Measurements from ENCODE around the gene ANO2.

DNA sequence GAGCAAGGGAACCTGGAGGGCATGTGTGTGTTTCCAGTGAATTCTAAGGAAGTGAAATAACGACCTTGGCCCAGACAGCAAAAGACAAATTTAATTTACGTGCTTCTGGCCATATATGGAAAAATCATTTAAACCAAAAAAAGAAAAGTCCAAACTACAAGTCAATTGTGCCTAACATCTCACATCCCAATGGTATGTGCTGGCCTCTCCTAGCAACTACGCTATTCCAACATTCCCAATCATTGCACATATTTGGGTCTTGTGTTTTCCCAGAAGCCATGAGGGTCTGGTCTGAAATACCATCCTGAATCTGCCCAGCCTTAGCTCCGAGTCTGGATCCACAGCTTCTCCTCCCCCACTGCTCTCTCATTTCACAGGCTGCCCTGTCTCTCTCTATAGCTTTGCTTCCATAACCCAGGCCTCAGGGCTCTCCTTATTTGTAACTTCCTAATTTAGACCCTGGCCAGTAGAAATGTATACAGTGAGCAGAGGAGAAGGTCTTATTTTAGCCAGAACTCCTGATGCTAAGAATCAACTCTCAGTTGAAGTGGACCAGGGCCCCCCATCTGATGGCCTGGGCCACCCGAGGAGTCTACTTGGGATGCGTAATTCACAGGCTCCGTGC, 224.6 kb downstream of the ANO2 start:
- TF ChIP-seq, protein P1, sequence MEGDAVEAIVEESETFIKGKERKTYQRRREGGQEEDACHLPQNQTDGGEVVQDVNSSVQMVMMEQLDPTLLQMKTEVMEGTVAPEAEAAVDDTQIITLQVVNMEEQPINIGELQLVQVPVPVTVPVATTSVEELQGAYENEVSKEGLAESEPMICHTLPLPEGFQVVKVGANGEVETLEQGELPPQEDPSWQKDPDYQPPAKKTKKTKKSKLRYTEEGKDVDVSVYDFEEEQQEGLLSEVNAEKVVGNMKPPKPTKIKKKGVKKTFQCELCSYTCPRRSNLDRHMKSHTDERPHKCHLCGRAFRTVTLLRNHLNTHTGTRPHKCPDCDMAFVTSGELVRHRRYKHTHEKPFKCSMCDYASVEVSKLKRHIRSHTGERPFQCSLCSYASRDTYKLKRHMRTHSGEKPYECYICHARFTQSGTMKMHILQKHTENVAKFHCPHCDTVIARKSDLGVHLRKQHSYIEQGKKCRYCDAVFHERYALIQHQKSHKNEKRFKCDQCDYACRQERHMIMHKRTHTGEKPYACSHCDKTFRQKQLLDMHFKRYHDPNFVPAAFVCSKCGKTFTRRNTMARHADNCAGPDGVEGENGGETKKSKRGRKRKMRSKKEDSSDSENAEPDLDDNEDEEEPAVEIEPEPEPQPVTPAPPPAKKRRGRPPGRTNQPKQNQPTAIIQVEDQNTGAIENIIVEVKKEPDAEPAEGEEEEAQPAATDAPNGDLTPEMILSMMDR (IDR thresholded peaks at IDR 0.05), result no peak
- no peak for TF ChIP-seq POLR2A (IDR thresholded peaks at IDR 0.05)

All from uterus (tissue), 2 donors.